ENCODE results near the gene KRT33A.

KRT33A gene

GRCh38 chr17:41307647-41308046, 43.0 kb downstream of the KRT33A start:
- Histone ChIP-seq H3K27me3 (ENCODE audit: insufficient read depth, low read length) (no peaks in the 10 kb centered on the region), H3K4me2 (ENCODE audit: low read length) (no peak overlapping the region), H3K23ac (ENCODE audit: low read length) (no peak overlapping the region), H3K27ac (ENCODE audit: low read depth, low read length) (no peak overlapping the region), H3K9me3 (ENCODE audit: insufficient read depth, low read depth, low read length) (peaks cover under 1% of the 10 kb centered on the region), H3K18ac (ENCODE audit: low read length) (no peak overlapping the region), H3K4me3 (ENCODE audit: low read depth, low read length) (no peak overlapping the region), H3K9ac (ENCODE audit: low read length) (no peak overlapping the region), H3K4ac (ENCODE audit: low read depth, low read length) (no peak overlapping the region), H4K91ac (ENCODE audit: low read depth, low read length) (no peak overlapping the region), H2AFZ (ENCODE audit: insufficient read depth, low read length, poor library complexity) (no peak overlapping the region), H3K79me1 (ENCODE audit: low read length) (no peaks in the 10 kb centered on the region), H3K14ac (ENCODE audit: low read length) (no peak overlapping the region), H2BK120ac (ENCODE audit: insufficient read depth, low read length, poor library complexity) (no peak overlapping the region), H4K12ac (ENCODE audit: low read depth, low read length) (no peak overlapping the region), H2AK5ac (ENCODE audit: low read length) (no peak overlapping the region), H2BK12ac (ENCODE audit: low read length) (no peak overlapping the region), H3K79me2 (ENCODE audit: control insufficient read depth, insufficient read depth, low read length, poor library complexity) (no peaks in the 10 kb centered on the region), H2BK5ac (ENCODE audit: low read depth, low read length, poor library complexity) (no peak overlapping the region), H4K8ac (ENCODE audit: low read depth, low read length) (no peak overlapping the region), H3K4me1 (ENCODE audit: control insufficient read depth in 1 of 2, insufficient read depth in 2 of 2, low read length in 2 of 2) (no peaks in the 10 kb centered on the region), H3K36me3 (ENCODE audit: control insufficient read depth in 1 of 2, insufficient read depth in 2 of 2, low read length in 2 of 2) (no peaks in the 10 kb centered on the region)
- no CpG with 5 or more reads among the region's 9 CpGs for WGBS (ENCODE audit: extremely low coverage, insufficient coverage, insufficient read length)
- DNase-seq = no peak

GRCh38 chr17:41304091-41304490, 46.5 kb downstream of the KRT33A start:
- Histone ChIP-seq H3K4ac (ENCODE audit: low read depth, low read length) (no peak overlapping the region), H2AK5ac (ENCODE audit: low read length) (no peak overlapping the region), H3K4me2 (ENCODE audit: low read length) (no peak overlapping the region), H3K9me3 (ENCODE audit: insufficient read depth, low read depth, low read length) (peaks cover 3% of the 10 kb centered on the region), H3K27ac (ENCODE audit: low read depth, low read length) (no peak overlapping the region), H3K4me3 (ENCODE audit: low read depth, low read length) (no peak overlapping the region), H2BK120ac (ENCODE audit: insufficient read depth, low read length, poor library complexity) (no peak overlapping the region), H3K23ac (ENCODE audit: low read length) (no peak overlapping the region), H4K91ac (ENCODE audit: low read depth, low read length) (no peak overlapping the region), H2AFZ (ENCODE audit: insufficient read depth, low read length, poor library complexity) (no peak overlapping the region), H3K9ac (ENCODE audit: low read length) (no peak overlapping the region), H3K14ac (ENCODE audit: low read length) (no peak overlapping the region), H3K36me3 (ENCODE audit: control insufficient read depth in 1 of 2, insufficient read depth in 2 of 2, low read length in 2 of 2) (no peaks in the 10 kb centered on the region), H3K4me1 (ENCODE audit: control insufficient read depth in 1 of 2, insufficient read depth in 2 of 2, low read length in 2 of 2) (no peaks in the 10 kb centered on the region), H3K27me3 (ENCODE audit: insufficient read depth, low read length) (no peaks in the 10 kb centered on the region), H4K8ac (ENCODE audit: low read depth, low read length) (no peak overlapping the region), H3K18ac (ENCODE audit: low read length) (no peak overlapping the region), H4K12ac (ENCODE audit: low read depth, low read length) (no peak overlapping the region), H3K79me1 (ENCODE audit: low read length) (no peaks in the 10 kb centered on the region), H2BK5ac (ENCODE audit: low read depth, low read length, poor library complexity) (no peak overlapping the region), H2BK12ac (ENCODE audit: low read length) (no peak overlapping the region), H3K79me2 (ENCODE audit: control insufficient read depth, insufficient read depth, low read length, poor library complexity) (no peaks in the 10 kb centered on the region)
- DNase-seq = no peak
- WGBS (ENCODE audit: extremely low coverage, insufficient coverage, insufficient read length) = no CpG with 5 or more reads among the region's 12 CpGs

- H3K9me3 ChIP-seq (ENCODE audit: insufficient read depth, low read depth, low read length) = peaks cover 8% of the 10 kb centered on the region
- H4K91ac ChIP-seq (ENCODE audit: low read depth, low read length) = no peak overlapping the region
- no peak overlapping the region for H2BK12ac ChIP-seq (ENCODE audit: low read length)
- no peak overlapping the region for H2AK5ac ChIP-seq (ENCODE audit: low read length)
- WGBS (ENCODE audit: extremely low coverage, insufficient coverage, insufficient read length) = no CpG with 5 or more reads among the region's 4 CpGs
- H2AFZ ChIP-seq (ENCODE audit: insufficient read depth, low read length, poor library complexity) = no peak overlapping the region
- no peaks in the 10 kb centered on the region for H3K79me1 ChIP-seq (ENCODE audit: low read length)
- DNase-seq = no peak
- H3K4ac ChIP-seq (ENCODE audit: low read depth, low read length) = no peak overlapping the region
- no peak overlapping the region for H4K8ac ChIP-seq (ENCODE audit: low read depth, low read length)
- H4K12ac ChIP-seq (ENCODE audit: low read depth, low read length) = no peak overlapping the region
- H3K4me2 ChIP-seq (ENCODE audit: low read length) = no peak overlapping the region
- no peak overlapping the region for H3K18ac ChIP-seq (ENCODE audit: low read length)
- H3K79me2 ChIP-seq (ENCODE audit: control insufficient read depth, insufficient read depth, low read length, poor library complexity) = no peaks in the 10 kb centered on the region
- no peak overlapping the region for H3K4me3 ChIP-seq (ENCODE audit: low read depth, low read length)
- no peaks in the 10 kb centered on the region for H3K36me3 ChIP-seq (ENCODE audit: control insufficient read depth in 1 of 2, insufficient read depth in 2 of 2, low read length in 2 of 2)
- no peak overlapping the region for H3K14ac ChIP-seq (ENCODE audit: low read length)
- no peak overlapping the region for H2BK120ac ChIP-seq (ENCODE audit: insufficient read depth, low read length, poor library complexity)
- H3K27me3 ChIP-seq (ENCODE audit: insufficient read depth, low read length) = no peaks in the 10 kb centered on the region
- H3K4me1 ChIP-seq (ENCODE audit: control insufficient read depth in 1 of 2, insufficient read depth in 2 of 2, low read length in 2 of 2) = no peaks in the 10 kb centered on the region
- no peak overlapping the region for H2BK5ac ChIP-seq (ENCODE audit: low read depth, low read length, poor library complexity)
- no peak overlapping the region for H3K27ac ChIP-seq (ENCODE audit: low read depth, low read length)
- H3K23ac ChIP-seq (ENCODE audit: low read length) = no peak overlapping the region
- H3K9ac ChIP-seq (ENCODE audit: low read length) = no peak overlapping the region
Observed at GRCh38 chr17:41302981-41303380, 47.6 kb downstream of the KRT33A start.

- Histone ChIP-seq H3K14ac (ENCODE audit: low read length) (no peak within 1 kb of the TSS), H4K8ac (ENCODE audit: low read depth, low read length) (no peak within 1 kb of the TSS), H2AK5ac (ENCODE audit: low read length) (no peak within 1 kb of the TSS), H4K12ac (ENCODE audit: low read depth, low read length) (no peak within 1 kb of the TSS), H3K23ac (ENCODE audit: low read length) (no peak within 1 kb of the TSS), H3K4me1 (ENCODE audit: control insufficient read depth in 1 of 2, insufficient read depth in 2 of 2, low read length in 2 of 2) (no peaks in the 10 kb centered on the region), H3K4me3 (ENCODE audit: low read depth, low read length) (no peak within 1 kb of the TSS), H2BK12ac (ENCODE audit: low read length) (no peak within 1 kb of the TSS), H3K9ac (ENCODE audit: low read length) (no peak within 1 kb of the TSS), H3K79me2 (ENCODE audit: control insufficient read depth, insufficient read depth, low read length, poor library complexity) (no peaks in the 10 kb centered on the region), H3K9me3 (ENCODE audit: insufficient read depth, low read depth, low read length) (peaks cover 8% of the 10 kb centered on the region), H3K27ac (ENCODE audit: low read depth, low read length) (no peak within 1 kb of the TSS), H3K18ac (ENCODE audit: low read length) (no peak within 1 kb of the TSS), H3K4me2 (ENCODE audit: low read length) (no peak within 1 kb of the TSS), H2BK120ac (ENCODE audit: insufficient read depth, low read length, poor library complexity) (no peak within 1 kb of the TSS), H3K4ac (ENCODE audit: low read depth, low read length) (no peak within 1 kb of the TSS), H2BK5ac (ENCODE audit: low read depth, low read length, poor library complexity) (no peak within 1 kb of the TSS), H3K79me1 (ENCODE audit: low read length) (no peaks in the 10 kb centered on the region), H3K36me3 (ENCODE audit: control insufficient read depth in 1 of 2, insufficient read depth in 2 of 2, low read length in 2 of 2) (no peaks in the 10 kb centered on the region), H4K91ac (ENCODE audit: low read depth, low read length) (no peak within 1 kb of the TSS), H2AFZ (ENCODE audit: insufficient read depth, low read length, poor library complexity) (no peak within 1 kb of the TSS), H3K27me3 (ENCODE audit: insufficient read depth, low read length) (no peaks in the 10 kb centered on the region)
- no peak for DNase-seq
- WGBS (ENCODE audit: extremely low coverage, insufficient coverage, insufficient read length) = no CpG with 5 or more reads among the region's 11 CpGs
Observed at GRCh38 chr17:41301916-41302901, 48.4 kb downstream of the KRT33A start, which contains the start of gene KRTAP29-1. TSS of gene KRTAP29-1 (minus strand) at chr17:41302851. CDS start at chr17:41302851, 0 bp downstream.
